Embryonic facial prominence (tissue), 1 donor: ENCODE measurements around the gene NKAIN2.
"Not testable (repeated sequence)": the region's sequence is repeated elsewhere in the genome, so short reads cannot be mapped to it uniquely, and the experiment has no call there.

ENCODE experiments used
- DNase-seq: peaks from one replicate; pipeline ENCODE4 v3.0.0-alpha.2; 2016; ENCODE audit errors: extremely low spot score

NKAIN2 gene

GRCh38 chr6:124679387-124679786, 875.7 kb downstream of the NKAIN2 start:
- no peak for DNase-seq

DNA sequence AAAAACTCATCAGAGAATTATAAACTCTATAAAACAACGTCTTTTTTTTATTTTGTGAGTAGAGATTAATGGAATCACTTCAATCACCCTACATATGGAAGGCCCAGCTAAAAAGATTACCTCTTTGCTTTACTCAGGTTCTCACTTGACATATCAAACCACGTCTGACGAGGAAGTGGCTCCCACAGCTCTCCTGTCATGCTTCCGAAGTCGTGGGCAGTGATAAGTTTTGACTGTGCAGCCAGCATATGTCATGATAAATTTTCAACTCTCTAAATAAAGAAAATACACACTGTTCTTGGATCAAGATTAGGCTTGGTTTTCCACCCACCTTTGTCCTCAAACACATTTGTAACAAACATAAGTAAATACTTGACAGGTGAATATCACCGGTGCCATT, 879.1 kb downstream of the NKAIN2 start:
- no peak for DNase-seq

DNA sequence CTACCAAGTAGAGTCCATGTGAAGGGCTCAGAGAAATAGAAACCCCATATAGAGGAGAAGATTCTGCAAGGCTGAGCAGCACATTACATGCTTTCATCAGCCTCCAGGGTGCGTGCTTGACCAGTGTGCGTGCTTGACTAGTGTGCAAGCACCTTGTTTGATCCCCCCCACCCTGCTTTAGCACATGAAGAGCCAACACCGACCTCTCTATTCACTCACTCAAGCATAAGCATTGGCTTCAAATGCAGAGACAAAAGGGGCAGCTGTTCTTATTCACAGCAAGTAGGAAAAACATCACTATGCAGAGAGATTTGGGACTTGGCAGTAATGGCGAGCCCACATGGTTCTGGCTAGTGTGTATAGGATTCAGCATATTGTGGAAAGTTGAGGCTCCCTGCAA, 879.8 kb downstream of the NKAIN2 start:
- no peak for DNase-seq

DNA sequence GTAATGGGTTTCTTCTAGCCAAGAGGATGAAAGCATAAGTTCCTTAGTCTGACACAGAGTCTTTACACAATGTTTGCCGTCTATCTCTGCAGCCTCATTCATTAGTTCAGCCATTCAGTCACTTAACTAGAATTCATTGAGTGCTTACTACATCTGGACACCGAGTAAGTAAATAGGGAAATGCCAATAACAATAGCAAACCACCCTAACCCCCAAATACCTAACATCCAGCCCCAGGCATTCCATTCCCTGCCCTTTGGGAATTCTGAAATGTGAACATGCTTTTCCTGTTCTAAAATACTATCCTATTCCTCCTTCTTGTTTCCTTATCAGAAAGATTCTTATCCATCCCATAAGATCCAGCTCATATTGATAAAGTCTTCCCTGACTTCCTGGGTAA, 881.0 kb downstream of the NKAIN2 start:
- no peak for DNase-seq

DNA sequence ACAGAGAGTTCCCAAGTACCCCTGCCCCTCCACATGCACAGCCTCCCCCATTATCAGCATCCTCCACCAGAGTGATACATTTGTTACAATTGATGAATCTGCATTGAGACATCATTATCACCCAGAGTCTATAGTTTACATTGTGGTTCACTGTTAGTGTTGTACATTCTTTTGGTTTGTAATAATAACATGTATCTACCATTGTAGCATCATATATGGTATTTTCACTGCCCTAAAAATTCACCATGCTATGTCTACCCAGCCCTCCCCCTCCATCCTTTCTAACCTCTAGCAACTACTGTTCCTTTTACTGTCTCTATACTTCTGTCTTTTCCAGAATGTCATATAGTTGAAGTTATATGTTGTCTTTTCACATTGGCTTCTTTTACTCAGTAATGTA, 884.7 kb downstream of the NKAIN2 start:
- no peak for DNase-seq

DNA sequence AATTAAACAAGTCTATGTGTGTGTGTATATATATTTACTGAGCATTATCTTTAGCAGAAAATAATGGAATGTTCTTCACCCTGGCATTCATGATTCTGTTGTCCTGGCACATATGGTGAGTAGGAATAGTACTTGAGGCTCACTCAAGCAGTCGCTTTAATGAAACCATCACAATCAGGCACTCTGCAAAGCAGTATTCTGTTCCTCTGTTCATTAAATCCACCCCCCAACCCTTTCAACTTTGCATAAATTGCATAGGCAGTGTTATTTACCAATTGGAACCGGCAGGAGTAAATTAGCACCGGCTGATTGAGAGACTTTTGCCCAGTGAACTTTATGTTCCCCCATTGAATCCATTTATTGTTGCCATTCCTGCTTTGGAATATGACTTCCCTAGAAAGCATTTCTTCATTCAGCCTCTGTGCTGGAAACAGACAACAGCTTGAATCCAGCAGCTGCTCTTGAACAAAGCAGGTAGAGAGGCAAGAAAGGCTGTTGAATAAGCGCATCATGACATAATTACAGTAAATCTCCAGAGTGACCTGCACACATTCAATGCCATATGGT, 890.6 kb downstream of the NKAIN2 start:
- no peak for DNase-seq

DNA sequence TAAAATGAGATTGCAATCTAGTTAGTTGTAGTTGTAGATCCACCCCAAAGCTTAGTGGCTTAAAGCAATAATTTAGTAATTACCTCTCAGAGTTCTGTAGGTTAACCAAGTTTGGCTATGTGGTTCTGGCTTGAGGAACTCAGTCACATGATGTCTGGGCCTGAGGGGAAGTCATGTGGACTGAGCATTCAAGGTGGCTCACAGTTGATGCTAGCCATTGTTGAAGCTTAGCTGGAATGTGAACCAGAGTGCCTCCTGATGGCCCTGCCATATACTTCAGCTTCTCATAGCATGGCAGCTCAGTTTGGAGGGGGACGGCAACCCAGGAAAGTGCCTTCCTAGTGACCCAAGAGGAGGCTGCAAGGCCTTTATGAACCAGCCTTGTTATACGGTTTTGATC, 895.4 kb downstream of the NKAIN2 start:
- no peak for DNase-seq

DNA sequence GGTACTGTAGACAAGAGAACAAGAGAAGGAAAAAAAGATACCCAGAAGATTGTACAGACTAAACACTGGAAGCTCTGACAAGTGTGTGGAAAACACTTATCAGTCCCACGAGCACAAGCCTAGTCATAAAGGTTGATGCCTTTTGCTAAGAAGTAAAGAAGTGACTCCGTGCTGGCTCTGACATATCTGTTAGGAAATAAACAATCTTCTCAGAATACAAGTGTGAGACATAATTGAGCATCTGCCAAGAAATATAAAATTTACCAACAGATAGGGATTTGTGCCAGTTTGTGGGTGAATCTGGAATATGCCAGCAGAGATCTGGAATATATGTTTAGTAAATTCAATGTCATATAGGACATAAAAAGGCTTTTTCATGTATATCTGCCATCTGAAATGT, 899.9 kb downstream of the NKAIN2 start:
- DNase-seq: no peak

DNA sequence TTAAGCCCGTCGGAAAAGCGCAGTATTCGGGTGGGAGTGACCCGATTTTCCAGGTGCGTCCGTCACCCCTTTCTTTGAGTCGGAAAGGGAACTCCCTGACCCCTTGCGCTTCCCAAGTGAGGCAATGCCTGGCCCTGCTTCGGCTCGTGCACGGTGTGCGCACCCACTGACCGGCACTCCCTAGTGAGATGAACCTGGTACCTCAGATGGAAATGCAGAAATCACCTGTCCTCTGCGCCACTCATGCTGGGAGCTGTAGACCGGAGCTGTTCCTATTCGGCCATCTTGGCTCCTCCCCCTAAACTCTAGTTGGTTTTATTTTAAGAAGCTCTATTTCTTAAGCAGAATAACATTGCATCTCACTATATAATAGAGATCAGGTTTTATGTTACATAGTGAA, 908.9 kb downstream of the NKAIN2 start:
- not testable (repeated sequence) for DNase-seq

DNA sequence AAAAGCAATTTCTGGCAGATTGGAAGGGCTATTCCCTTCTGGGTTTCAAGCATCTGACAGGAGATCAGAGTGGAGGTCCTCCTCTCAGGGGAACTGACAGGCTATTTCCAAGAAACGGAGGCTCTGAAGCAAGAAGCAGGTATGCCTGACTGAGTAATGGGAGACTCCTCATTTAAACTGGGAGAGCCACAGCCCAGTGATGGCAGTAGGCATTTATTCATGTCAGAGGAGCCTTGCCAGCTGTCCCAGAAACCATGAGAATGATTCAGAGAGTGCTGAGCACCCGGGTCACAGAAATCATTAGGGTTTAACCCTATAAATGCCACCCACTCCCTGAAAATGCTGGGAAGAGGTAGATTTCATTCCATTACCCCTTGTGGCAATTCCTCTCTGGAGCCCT, 911.1 kb downstream of the NKAIN2 start:
- DNase-seq: no peak

DNA sequence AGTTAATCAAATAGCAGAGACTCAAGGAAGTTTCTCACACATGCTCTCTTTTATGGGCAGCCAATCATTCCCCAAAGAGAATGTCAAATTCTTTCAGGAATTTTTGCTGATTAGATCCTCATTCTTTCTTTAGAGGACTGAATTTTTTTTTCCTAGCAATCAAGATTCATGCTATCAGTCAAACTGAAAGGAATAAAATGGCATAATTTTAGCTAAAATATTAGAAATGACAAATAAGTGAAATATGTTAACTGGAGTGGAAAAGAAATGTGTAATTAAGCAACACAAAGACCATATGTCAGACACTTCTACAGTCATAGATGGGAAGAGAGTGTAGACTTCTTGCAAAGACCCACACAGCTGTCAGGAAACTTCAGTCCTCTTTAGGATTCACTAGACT, 916.2 kb downstream of the NKAIN2 start:
- DNase-seq: no peak

- no peak for DNase-seq
Observed at GRCh38 chr6:124721331-124721730, 917.7 kb downstream of the NKAIN2 start.

- no peak for DNase-seq
Observed at GRCh38 chr6:124722141-124722878, 918.6 kb downstream of the NKAIN2 start.

GRCh38 chr6:124723671-124724070, 920.0 kb downstream of the NKAIN2 start:
- no peak for DNase-seq

DNA sequence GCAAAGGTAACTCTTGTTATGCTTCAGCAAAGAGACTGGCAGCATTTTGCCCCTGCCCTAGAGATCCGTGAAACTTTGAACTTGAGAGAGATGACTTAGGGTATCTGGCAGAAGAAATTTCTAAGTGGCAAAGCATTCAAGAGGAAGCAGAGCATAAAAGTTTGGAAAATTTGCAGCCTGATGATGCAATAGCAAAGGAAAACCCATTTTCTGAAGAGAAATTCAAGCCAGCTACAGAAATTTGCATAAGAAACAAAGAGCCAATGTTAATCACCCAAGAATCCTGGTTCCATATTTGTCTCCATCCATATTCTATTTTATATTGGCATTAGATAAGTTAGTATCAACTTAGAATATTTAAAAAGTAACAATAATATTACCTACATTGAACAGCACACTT, 934.1 kb downstream of the NKAIN2 start:
- DNase-seq: not testable (repeated sequence)

- no peak for DNase-seq
Observed at GRCh38 chr6:124738482-124738881, 934.8 kb downstream of the NKAIN2 start.

GRCh38 chr6:124741341-124741740, 937.7 kb downstream of the NKAIN2 start:
- no peak for DNase-seq

- DNase-seq: no peak
Observed at GRCh38 chr6:124742971-124743370, 939.3 kb downstream of the NKAIN2 start.

GRCh38 chr6:124743420-124743819, 939.8 kb downstream of the NKAIN2 start:
- DNase-seq: no peak

- DNase-seq: no peak
Observed at GRCh38 chr6:124747349-124747748, 943.7 kb downstream of the NKAIN2 start.

- DNase-seq: no peak
Observed at GRCh38 chr6:124748778-124749177, 945.1 kb downstream of the NKAIN2 start.

DNA sequence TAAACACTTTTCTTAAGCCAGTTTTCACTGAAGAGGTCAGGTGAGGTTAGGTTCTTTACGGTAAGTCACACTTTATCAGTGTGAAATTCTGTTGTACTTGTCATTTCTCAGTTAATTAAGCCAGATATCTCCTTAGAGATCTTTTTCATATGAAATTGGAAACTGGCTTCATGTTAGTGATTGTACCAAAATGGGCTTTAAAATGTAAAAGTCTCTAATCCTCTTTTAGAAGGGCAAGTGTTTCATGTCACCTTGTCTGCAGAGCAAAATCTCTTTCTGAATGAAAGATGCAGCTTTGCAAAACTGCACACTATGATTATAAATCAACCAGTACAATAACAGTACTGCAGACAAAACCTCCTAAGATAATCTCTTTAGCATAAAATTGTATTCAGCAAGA, 949.3 kb downstream of the NKAIN2 start:
- no peak for DNase-seq

DNA sequence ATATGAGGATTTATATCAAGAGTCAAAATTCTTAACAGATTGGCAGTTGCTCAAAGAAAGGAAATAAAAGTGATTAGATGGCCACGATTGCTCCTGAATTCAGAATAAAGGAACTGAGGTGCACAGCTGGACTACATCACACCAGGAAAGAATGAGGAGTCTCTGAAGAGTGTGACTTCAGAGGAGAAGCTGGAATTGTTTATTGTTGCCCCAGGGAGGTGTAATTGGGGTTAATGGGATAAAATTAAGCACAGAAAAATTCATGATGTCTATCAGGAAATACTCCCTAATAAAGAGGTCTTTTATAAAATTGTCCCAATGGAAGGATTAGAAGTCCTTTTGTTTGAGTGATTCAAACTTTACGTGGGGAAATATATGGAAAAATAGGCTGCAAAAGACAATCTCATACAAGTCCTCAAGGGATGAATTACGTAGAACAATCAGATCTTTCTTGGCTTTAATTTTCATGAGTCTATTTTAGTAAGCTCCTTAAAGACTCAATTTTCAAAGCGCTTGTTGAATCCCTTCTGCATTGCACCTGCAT, 950.0 kb downstream of the NKAIN2 start:
- DNase-seq: no peak

- DNase-seq: no peak
Observed at GRCh38 chr6:124755321-124755720, 951.7 kb downstream of the NKAIN2 start.
